ENCODE data around the gene MEIS2.

DNA sequence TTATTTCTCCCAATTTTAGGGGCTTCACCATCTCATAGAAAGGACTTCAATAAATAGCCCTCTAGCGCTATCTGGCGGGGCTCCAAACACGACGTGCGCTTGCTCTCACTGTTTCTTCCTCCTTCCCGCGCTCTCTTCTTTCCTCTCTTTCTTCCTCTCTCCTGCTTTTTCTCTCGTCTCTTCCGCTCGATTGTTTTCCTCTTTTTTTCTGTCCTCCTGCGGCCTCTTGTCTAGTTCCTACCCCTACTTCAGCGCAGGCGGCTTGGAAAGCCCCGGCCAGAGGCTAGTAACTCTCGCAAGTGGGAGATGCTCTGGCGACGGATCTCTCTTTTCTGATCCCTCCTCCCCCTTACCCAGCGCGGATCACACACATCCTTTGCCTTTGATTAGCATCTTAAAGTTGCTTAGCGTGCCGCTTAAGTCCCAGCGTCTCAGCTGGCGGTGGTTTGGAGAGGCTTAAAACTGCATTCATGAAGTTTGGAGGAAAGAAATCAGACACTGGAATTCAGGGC, 6.2 kb upstream of the MEIS2 start:
- TF ChIP-seq POLR2A (IDR thresholded peaks at IDR 0.05) (no peak), EP300 (IDR thresholded peaks at IDR 0.05) (no peak)
- TF ChIP-seq, protein P1, sequence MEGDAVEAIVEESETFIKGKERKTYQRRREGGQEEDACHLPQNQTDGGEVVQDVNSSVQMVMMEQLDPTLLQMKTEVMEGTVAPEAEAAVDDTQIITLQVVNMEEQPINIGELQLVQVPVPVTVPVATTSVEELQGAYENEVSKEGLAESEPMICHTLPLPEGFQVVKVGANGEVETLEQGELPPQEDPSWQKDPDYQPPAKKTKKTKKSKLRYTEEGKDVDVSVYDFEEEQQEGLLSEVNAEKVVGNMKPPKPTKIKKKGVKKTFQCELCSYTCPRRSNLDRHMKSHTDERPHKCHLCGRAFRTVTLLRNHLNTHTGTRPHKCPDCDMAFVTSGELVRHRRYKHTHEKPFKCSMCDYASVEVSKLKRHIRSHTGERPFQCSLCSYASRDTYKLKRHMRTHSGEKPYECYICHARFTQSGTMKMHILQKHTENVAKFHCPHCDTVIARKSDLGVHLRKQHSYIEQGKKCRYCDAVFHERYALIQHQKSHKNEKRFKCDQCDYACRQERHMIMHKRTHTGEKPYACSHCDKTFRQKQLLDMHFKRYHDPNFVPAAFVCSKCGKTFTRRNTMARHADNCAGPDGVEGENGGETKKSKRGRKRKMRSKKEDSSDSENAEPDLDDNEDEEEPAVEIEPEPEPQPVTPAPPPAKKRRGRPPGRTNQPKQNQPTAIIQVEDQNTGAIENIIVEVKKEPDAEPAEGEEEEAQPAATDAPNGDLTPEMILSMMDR (IDR thresholded peaks at IDR 0.05): no peak
